ENCODE measurements around the gene IL31.

DNA sequence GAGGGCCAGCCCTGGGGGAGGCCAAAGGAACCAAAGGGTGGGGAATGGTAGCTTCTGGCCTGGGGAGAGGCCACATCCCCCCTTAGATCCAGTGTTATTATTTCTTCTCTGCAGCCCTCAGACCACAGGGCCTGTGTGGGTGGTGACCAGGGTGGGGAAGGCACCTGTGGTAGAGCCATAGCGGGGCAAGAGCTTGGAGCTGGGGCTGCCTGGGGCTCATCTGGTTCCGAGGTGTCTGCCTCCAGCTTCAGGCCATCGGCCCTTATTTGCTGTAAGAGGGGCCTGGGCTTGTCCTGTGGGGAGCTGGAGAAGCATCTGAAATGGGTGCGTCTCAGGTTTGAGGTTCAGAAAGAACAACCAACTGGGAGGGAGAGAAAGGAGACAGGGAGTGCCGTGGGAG lies 27.4 kb upstream of the IL31 start:
- TF ChIP-seq POLR2AphosphoS5 (IDR thresholded peaks at IDR 0.05; ENCODE audit: low read depth, low read length): no peak
- no peak for TF ChIP-seq SIN3A (IDR thresholded peaks at IDR 0.05; ENCODE audit: borderline replicate concordance, insufficient read depth, low read length)
- no peak for TF ChIP-seq TAF1 (IDR thresholded peaks at IDR 0.05; ENCODE audit: borderline replicate concordance, insufficient read depth, low read length)
- TF ChIP-seq, protein P1, sequence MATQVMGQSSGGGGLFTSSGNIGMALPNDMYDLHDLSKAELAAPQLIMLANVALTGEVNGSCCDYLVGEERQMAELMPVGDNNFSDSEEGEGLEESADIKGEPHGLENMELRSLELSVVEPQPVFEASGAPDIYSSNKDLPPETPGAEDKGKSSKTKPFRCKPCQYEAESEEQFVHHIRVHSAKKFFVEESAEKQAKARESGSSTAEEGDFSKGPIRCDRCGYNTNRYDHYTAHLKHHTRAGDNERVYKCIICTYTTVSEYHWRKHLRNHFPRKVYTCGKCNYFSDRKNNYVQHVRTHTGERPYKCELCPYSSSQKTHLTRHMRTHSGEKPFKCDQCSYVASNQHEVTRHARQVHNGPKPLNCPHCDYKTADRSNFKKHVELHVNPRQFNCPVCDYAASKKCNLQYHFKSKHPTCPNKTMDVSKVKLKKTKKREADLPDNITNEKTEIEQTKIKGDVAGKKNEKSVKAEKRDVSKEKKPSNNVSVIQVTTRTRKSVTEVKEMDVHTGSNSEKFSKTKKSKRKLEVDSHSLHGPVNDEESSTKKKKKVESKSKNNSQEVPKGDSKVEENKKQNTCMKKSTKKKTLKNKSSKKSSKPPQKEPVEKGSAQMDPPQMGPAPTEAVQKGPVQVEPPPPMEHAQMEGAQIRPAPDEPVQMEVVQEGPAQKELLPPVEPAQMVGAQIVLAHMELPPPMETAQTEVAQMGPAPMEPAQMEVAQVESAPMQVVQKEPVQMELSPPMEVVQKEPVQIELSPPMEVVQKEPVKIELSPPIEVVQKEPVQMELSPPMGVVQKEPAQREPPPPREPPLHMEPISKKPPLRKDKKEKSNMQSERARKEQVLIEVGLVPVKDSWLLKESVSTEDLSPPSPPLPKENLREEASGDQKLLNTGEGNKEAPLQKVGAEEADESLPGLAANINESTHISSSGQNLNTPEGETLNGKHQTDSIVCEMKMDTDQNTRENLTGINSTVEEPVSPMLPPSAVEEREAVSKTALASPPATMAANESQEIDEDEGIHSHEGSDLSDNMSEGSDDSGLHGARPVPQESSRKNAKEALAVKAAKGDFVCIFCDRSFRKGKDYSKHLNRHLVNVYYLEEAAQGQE (IDR thresholded peaks at IDR 0.05; ENCODE audit: insufficient read depth in 1 of 2, low read depth in 2 of 2, low read length in 2 of 2): no peak

Measured in PFSK-1 (cell line).